Adrenal gland (tissue), 12 donors: ENCODE measurements around the gene RYR1. TPM values are rescaled to one million over a fixed set of nuclear protein-coding genes. Genes with fewer than 3 reads are reported as not detected.

Experiments used
- DNase-seq, 7 donors: peaks; one replicate each; pipeline ENCODE4 v3.0.0-alpha.2; 2019 to 2020
- H3K27ac ChIP-seq, 5 donors: fragments of 200-600 bp; sonication (generic) in 4 of 5; 1 replicate in 3 of 5; 2 replicates in 2 of 5; pipeline versions ENCODE4 v1.5.1 to v1.8.0; 2016 to 2020; ENCODE audit warnings: mild to moderate bottlenecking in 1 of 5
- H3K27me3 ChIP-seq: fragments of 200-600 bp; 2 replicates; pipeline ENCODE4 v1.8.0; 2021
- H3K36me3 ChIP-seq, 2 donors: fragments of 200-600 bp; replicated peaks in 1 of 2; 1 replicate in 1 of 2; 2 replicates in 1 of 2; pipeline versions ENCODE4 v1.5.1 to v1.8.0; 2018 to 2022
- H3K4me1 ChIP-seq, 2 donors: fragments of 200-600 bp; replicated peaks in 1 of 2; 1 replicate in 1 of 2; 2 replicates in 1 of 2; pipeline versions ENCODE4 v1.5.1 to v1.8.0; 2018 to 2021
- H3K4me3 ChIP-seq, 4 donors: fragments of 200-600 bp; sonication (generic) in 3 of 4; one replicate each; pipeline ENCODE4 v1.5.1; 2016 to 2018
- H3K9me3 ChIP-seq, 3 donors: fragments of 200-600 bp; sonication (generic) in 1 of 3; replicated peaks in 1 of 3; 1 replicate in 2 of 3; 2 replicates in 1 of 3; pipeline versions ENCODE4 v1.5.1 to v1.8.0; 2016 to 2021
- CTCF ChIP-seq, 6 experiments: fragments of 450-650 bp in 4 of 6; fragments of 200-600 bp in 2 of 6; sonication (generic) in 1 of 6; IDR thresholded peaks; 1 replicate in 5 of 6; 2 replicates in 1 of 6; pipeline versions ENCODE4 v1.5.1 to v1.8.0; 2016 to 2021; ENCODE audit warnings: antibody characterized with exemption in 6 of 6, mild to moderate bottlenecking in 2 of 6, moderate library complexity in 1 of 6
- POLR2A ChIP-seq, 2 donors: fragments of 450-650 bp; IDR thresholded peaks; one replicate each; pipeline ENCODE4 v1.6.1; 2017; ENCODE audit warnings: antibody characterized with exemption in 2 of 2, mild to moderate bottlenecking in 2 of 2, moderate library complexity in 1 of 2
- whole genome bisulfite sequencing, 4 donors: extraction: QIAGEN DNeasy Blood & Tissue Kit in 2 of 4; methylation state at CpG; one replicate each; pipeline versions ENCODE4 v1.1.5 to v1.1.7; 2013 to 2017; 5-methylcytosine and 5-hydroxymethylcytosine counted together
- intact Hi-C, 2 donors: fragments of 100-400 bp; cut with DNase I; formaldehyde crosslinking; loops; one replicate each; pipeline versions ENCODE4 v1.14.1 to v1.15.0; 2022 to 2023
- polyA plus RNA-seq, 3 donors: library from polyadenylated mRNA; stranded (reverse); fragments of 200-250 nt in 2 of 3; fragments of 350-450 nt in 1 of 3; fragmentation: Illumina TruSeq in 1 of 3; extraction: RNeasy Lipid Tissue Mini Kit (QIAGEN cat#74804) in 1 of 3; gene quantifications; one replicate each; pipeline ENCODE4 v1.2.3, GENCODE V29; 2013 to 2014
- total RNA-seq, 9 donors: library from RNA; depleted of rRNA in 4 of 9; stranded (reverse); fragments of >200 nt in 4 of 9; fragments of 120-200 nt in 1 of 9; fragmentation: NEBNext Ultra II Directional in 1 of 9; extraction: Animal tissue kit (Norgen Biotek cat#: 25700) in 1 of 9; gene quantifications; one replicate each; pipeline versions ENCODE4 v1.1.0 to v1.2.4, GENCODE V29; 2013 to 2023
- donor health status: healthy with polysubstance abuse.
- donor health status: Bipolar disorder and iron deficiency.
- donor health status: DM: yes; HTN: yes; CAD: no.
- donor health status: DM: no; HTN: no; CAD: no.
- donor health status: DM: no; HTN: no; CAD: no.
- donor health status: DM: yes; HTN: yes; CAD: no.

Gene RYR1
- total and polyA plus RNA-seq, 12 donors: 0.90 to 10.0 (median 3.2) TPM

GRCh38 chr19:38543286-38543806 lies 109.9 kb downstream of the RYR1 start:
- Histone ChIP-seq H3K9me3 (no peaks in the 10 kb centered on the region), H3K36me3 (no peaks in the 10 kb centered on the region), H3K27me3 (no peaks in the 10 kb centered on the region), H3K4me3 (no peak overlapping the region), H3K4me1 (peaks cover 7 to 11% of the 10 kb centered on the region in 2 donors), H3K27ac (no peak overlapping the region)
- DNase-seq: no peak
- intact Hi-C loops: loop anchor here in 1 of 2 donors (10.0 kb wide), 1 partner anchor 91 kb away; no protein-coding TSS in a partner anchor
- 80 to 88% (median 84%) methylated on average over 8 to 19 of the region's 19 CpGs for WGBS, 4 donors
- no peak for TF ChIP-seq CTCF (IDR thresholded peaks at IDR 0.05)
- no peak for TF ChIP-seq POLR2A (IDR thresholded peaks at IDR 0.05)

GRCh38 chr19:38543807-38544568 lies 110.5 kb downstream of the RYR1 start:
- peaks cover 7 to 11% of the 10 kb centered on the region in 2 donors for H3K4me1 ChIP-seq
- 34 to 46% (median 39%) methylated on average over 13 to 21 of the region's 21 CpGs for WGBS, 4 donors
- intact Hi-C loops: loop anchor here in 1 of 2 donors (10.0 kb wide), 1 partner anchor 91 kb away; no protein-coding TSS in a partner anchor
- peak overlapping the region in 4 of 5 donors; percentile 12 to 85 (median 58) for H3K27ac ChIP-seq
- peak; percentile 83 to 95 (median 93) for DNase-seq
- no peak for TF ChIP-seq POLR2A (IDR thresholded peaks at IDR 0.05)
- peak in 5 of 6 experiments; percentile 39 to 74 (median 60) for TF ChIP-seq CTCF (IDR thresholded peaks at IDR 0.05)
- no peaks in the 10 kb centered on the region for H3K27me3 ChIP-seq
- peak overlapping the region in 1 of 4 donors; percentile 2 for H3K4me3 ChIP-seq
- no peaks in the 10 kb centered on the region for H3K36me3 ChIP-seq
- H3K9me3 ChIP-seq: no peaks in the 10 kb centered on the region

GRCh38 chr19:38544569-38545315 lies 111.3 kb downstream of the RYR1 start:
- no peak for TF ChIP-seq POLR2A (IDR thresholded peaks at IDR 0.05)
- TF ChIP-seq CTCF (IDR thresholded peaks at IDR 0.05): peak in 1 of 6 experiments; percentile 58

GRCh38 chr19:38545596-38545995 lies 112.1 kb downstream of the RYR1 start:
- Histone ChIP-seq H3K36me3 (no peaks in the 10 kb centered on the region), H3K9me3 (no peaks in the 10 kb centered on the region), H3K4me1 (peaks cover 7 to 11% of the 10 kb centered on the region in 2 donors), H3K4me3 (no peak overlapping the region), H3K27ac (no peak overlapping the region), H3K27me3 (no peaks in the 10 kb centered on the region)
- TF ChIP-seq POLR2A (IDR thresholded peaks at IDR 0.05): no peak
- intact Hi-C loops: loop anchor here in 1 of 2 donors (10.0 kb wide), 1 partner anchor 89 kb away; no protein-coding TSS in a partner anchor
- WGBS, 4 donors: 86 to 92% (median 88%) methylated on average over 8 of the region's 8 CpGs
- DNase-seq: no peak

More at GRCh38 chr19:38544569-38545315, 111.3 kb downstream of the RYR1 start:
- H3K36me3 ChIP-seq: no peaks in the 10 kb centered on the region
- 38 to 41% (median 40%) methylated on average over 6 of the region's 6 CpGs for WGBS, 4 donors
- H3K4me3 ChIP-seq: peak overlapping the region in 1 of 4 donors; percentile 2
- no peaks in the 10 kb centered on the region for H3K27me3 ChIP-seq
- peaks cover 7 to 11% of the 10 kb centered on the region in 2 donors for H3K4me1 ChIP-seq
- intact Hi-C loops: loop anchor here in 1 of 2 donors (10.0 kb wide), 1 partner anchor 90 kb away; no protein-coding TSS in a partner anchor
- H3K27ac ChIP-seq: peak overlapping the region in 4 of 5 donors; percentile 12 to 85 (median 58)
- DNase-seq: no peak
- H3K9me3 ChIP-seq: no peaks in the 10 kb centered on the region
